Measurements from ENCODE around the gene LIPC.

The LIPC gene

GRCh38 chr15:58425834-58426233 is 6.0 kb upstream of the LIPC start (continued):
- TF ChIP-seq KLF9 (tag by site-specific recombination; IDR thresholded peaks at IDR 0.05; ENCODE audit: low read depth) (no peak), SP7 (tag by site-specific recombination; IDR thresholded peaks at IDR 0.05) (no peak), ZNF692 (tag by site-specific recombination; IDR thresholded peaks at IDR 0.05) (no peak), ZNF626 (tag by site-specific recombination; IDR thresholded peaks at IDR 0.05) (no peak), ZNF560 (tag by site-specific recombination; IDR thresholded peaks at IDR 0.05; ENCODE audit: borderline replicate concordance) (no peak), ZNF394 (tag by site-specific recombination; IDR thresholded peaks at IDR 0.05; ENCODE audit: borderline replicate concordance) (no peak), GLIS2 (tag by site-specific recombination; IDR thresholded peaks at IDR 0.05) (no peak), ZNF843 (tag by site-specific recombination; IDR thresholded peaks at IDR 0.05) (no peak), ZNF184 (tag by site-specific recombination; IDR thresholded peaks at IDR 0.05) (no peak), ZNF701 (tag by site-specific recombination; IDR thresholded peaks at IDR 0.05) (no peak)

- ChIA-PET POLR2A (no interaction called here), CTCF (no interaction called here)
- Histone ChIP-seq H3K27ac (ENCODE audit: extremely low read depth, low read depth, low read length) (no peak overlapping the region), H3K9me3 (ENCODE audit: control insufficient read depth, insufficient read depth, low read depth, low read length) (no peaks in the 10 kb centered on the region), H3K36me3 (ENCODE audit: control insufficient read depth in 2 of 2, insufficient read depth in 1 of 2, low read length in 2 of 2) (no peaks in the 10 kb centered on the region), H3K4me1 (ENCODE audit: control insufficient read depth, insufficient read depth, low read length) (no peaks in the 10 kb centered on the region), H3K4me3 (ENCODE audit: low read depth, low read length) (no peak overlapping the region)
- TF ChIP-seq ZNF677 (tag by site-specific recombination; IDR thresholded peaks at IDR 0.05) (no peak), ZNF274 (IDR thresholded peaks at IDR 0.05; ENCODE audit: low read length) (no peak), ZNF274 (tag by site-specific recombination; IDR thresholded peaks at IDR 0.05; ENCODE audit: borderline replicate concordance) (no peak), HOXA7 (CRISPR knock-in tag; IDR thresholded peaks at IDR 0.05; ENCODE audit: borderline replicate concordance) (no peak), REST (tag by site-specific recombination; IDR thresholded peaks at IDR 0.05) (no peak), ZNF133 (tag by site-specific recombination; IDR thresholded peaks at IDR 0.05) (no peak), ZBTB17 (tag by site-specific recombination; IDR thresholded peaks at IDR 0.05) (no peak), ZNF324 (tag by site-specific recombination; IDR thresholded peaks at IDR 0.05) (no peak), YY1 (tag by site-specific recombination; IDR thresholded peaks at IDR 0.05) (no peak)
Measured at GRCh38 chr15:58426501-58426900, 5.3 kb upstream of the LIPC start.

- no peak overlapping the region for H3K4me3 ChIP-seq (ENCODE audit: low read depth, low read length)
- POLR2A ChIA-PET: no interaction called here
- H3K36me3 ChIP-seq (ENCODE audit: control insufficient read depth in 2 of 2, insufficient read depth in 1 of 2, low read length in 2 of 2): no peaks in the 10 kb centered on the region
- no peak for TF ChIP-seq ZBTB11 (tag by site-specific recombination; conservative IDR thresholded peaks at IDR 0.05; ENCODE audit: low read depth)
- no peak overlapping the region for H3K27ac ChIP-seq (ENCODE audit: extremely low read depth, low read depth, low read length)
- CTCF ChIA-PET: no interaction called here
- no peaks in the 10 kb centered on the region for H3K9me3 ChIP-seq (ENCODE audit: control insufficient read depth, insufficient read depth, low read depth, low read length)
- H3K4me1 ChIP-seq (ENCODE audit: control insufficient read depth, insufficient read depth, low read length): no peaks in the 10 kb centered on the region
Measured at GRCh38 chr15:58427987-58428386, 3.8 kb upstream of the LIPC start.

Measured in HEK293 (cell line).